Stomach (tissue), 9 donors: ENCODE measurements around the gene BOD1L1. TPM values are rescaled to one million over a fixed set of nuclear protein-coding genes. Genes with fewer than 3 reads are reported as not detected.
A peak's percentile ranks its signal among the peaks of the same experiment; 100 is the strongest.

ENCODE experiments used
- DNase-seq, 2 donors: peaks; one replicate each; pipeline versions ENCODE4 v3.0.0 to v3.0.0-alpha.2; 2013 to 2019
- H3K27ac ChIP-seq, 5 donors: fragments of 200-600 bp in 4 of 5; sonication (generic) in 4 of 5; one replicate each; pipeline ENCODE4 v1.5.1; 2013 to 2019; ENCODE audit warnings: mild to moderate bottlenecking in 1 of 5, moderate library complexity in 1 of 5
- H3K27me3 ChIP-seq, 3 donors: fragments of 200-600 bp; sonication (generic); one replicate each; pipeline ENCODE4 v1.5.1; 2017 to 2019; ENCODE audit warnings: mixed run types in 1 of 3
- H3K36me3 ChIP-seq, 4 donors: fragments of 200-600 bp; sonication (generic); 1 replicate in 3 of 4; 2 replicates in 1 of 4; pipeline ENCODE4 v1.5.1; 2016 to 2019
- H3K4me1 ChIP-seq, 4 donors: fragments of 200-600 bp; sonication (generic); one replicate each; pipeline ENCODE4 v1.5.1; 2016 to 2019
- H3K4me3 ChIP-seq, 4 donors: fragments of 200-600 bp; sonication (generic) in 3 of 4; one replicate each; pipeline ENCODE4 v1.5.1; 2016 to 2019; ENCODE audit warnings: mild to moderate bottlenecking in 1 of 4
- H3K9me3 ChIP-seq, 4 donors: fragments of 200-600 bp; sonication (generic); one replicate each; pipeline ENCODE4 v1.5.1; 2016 to 2019
- EP300 ChIP-seq: sonication (generic); formaldehyde crosslinking; IDR thresholded peaks from one replicate; pipeline ENCODE4 v1.6.1; 2017; ENCODE audit warnings: antibody characterized with exemption
- POLR2A ChIP-seq, 4 donors: fragments of 450-650 bp; IDR thresholded peaks; one replicate each; pipeline ENCODE4 v1.6.1; 2016; ENCODE audit warnings: antibody characterized with exemption in 4 of 4, control low read depth in 2 of 4, mild to moderate bottlenecking in 1 of 4, moderate library complexity in 1 of 4
- POLR2AphosphoS5 ChIP-seq, 3 donors: sonication (generic); formaldehyde crosslinking; IDR thresholded peaks; one replicate each; pipeline ENCODE4 v1.6.1; 2016; ENCODE audit warnings: antibody characterized with exemption in 3 of 3
- WGBS, 5 donors: extraction: QIAGEN DNeasy Blood & Tissue Kit in 3 of 5; methylation state at CpG; one replicate each; pipeline versions ENCODE4 v1.1.5 to v1.1.7; 2013 to 2018; 5-methylcytosine and 5-hydroxymethylcytosine counted together
- intact Hi-C: fragments of 100-400 bp; cut with DNase I; formaldehyde crosslinking; loops from one replicate; pipeline ENCODE4 v1.15.1; 2023; ENCODE audit warnings: low total_unique reads
- polyA plus RNA-seq, 3 donors: library from polyadenylated mRNA; stranded (reverse); fragments of 200-250 nt; gene quantifications; one replicate each; pipeline ENCODE4 v1.2.3, GENCODE V29; 2013
- total RNA-seq, 5 donors: library from RNA; depleted of rRNA; stranded (reverse); fragments of >200 nt; gene quantifications; one replicate each; pipeline versions ENCODE4 v1.1.0 to v1.2.3, GENCODE V29; 2014 to 2016
- TF ChIP-seq, protein P1 (sequence below), 7 experiments: fragments of 450-650 bp in 4 of 7; fragments of 200-600 bp in 3 of 7; sonication (generic) in 3 of 7; IDR thresholded peaks; one replicate each; pipeline ENCODE4 v1.5.1; 2016 to 2019; ENCODE audit warnings: antibody characterized with exemption in 7 of 7, control low read depth in 2 of 7, mild to moderate bottlenecking in 1 of 7
- donor health status: healthy with polysubstance abuse.
- donor health status: Bipolar disorder and iron deficiency.
- donor health status: healthy.

The BOD1L1 gene
- total and polyA plus RNA-seq, 8 donors: 8.2 to 61.7 (median 33.4) TPM

DNA sequence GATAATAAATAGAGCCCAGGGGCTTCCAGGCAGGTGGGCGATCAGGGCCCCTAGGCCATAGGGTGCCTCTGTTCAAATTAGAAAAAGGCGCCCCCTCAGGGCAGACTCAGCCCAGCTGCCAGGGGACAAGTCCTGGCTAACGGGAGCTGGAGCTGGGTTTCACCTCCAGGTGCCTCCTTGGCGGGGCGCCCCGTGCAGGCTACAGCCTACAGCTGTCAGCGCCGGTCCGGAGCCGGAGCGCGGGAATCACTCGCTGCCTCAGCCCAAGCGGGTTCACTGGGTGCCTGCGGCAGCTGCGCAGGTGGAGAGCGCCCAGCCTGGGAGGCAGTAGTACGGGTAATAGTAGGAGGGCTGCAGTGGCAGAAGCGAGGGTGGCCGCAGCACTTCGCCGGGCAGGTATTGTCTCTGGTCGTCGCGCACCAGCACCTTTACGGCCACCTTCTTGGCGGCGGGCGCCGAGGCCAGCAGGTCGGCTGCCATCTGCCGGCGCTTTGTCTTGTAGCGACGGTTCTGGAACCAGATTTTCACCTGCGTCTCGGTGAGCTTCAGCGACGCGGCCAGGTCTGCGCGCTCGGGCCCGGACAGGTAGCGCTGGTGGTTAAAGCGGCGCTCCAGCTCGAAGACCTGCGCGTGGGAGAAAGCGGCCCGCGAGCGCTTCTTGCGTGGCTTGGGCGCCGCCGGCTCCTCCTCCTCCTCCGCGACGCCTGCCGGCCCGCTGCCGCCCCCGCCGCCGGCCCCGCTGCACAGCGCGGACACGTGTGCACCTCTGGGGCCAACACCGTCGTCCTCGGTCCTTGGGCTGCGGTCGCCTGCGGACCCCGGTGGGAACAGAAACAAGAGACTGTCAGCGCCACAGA lies 85.6 kb downstream of the BOD1L1 start:
- H3K4me1 ChIP-seq: peaks cover 35 to 79% (median 57%) of the 10 kb centered on the region in 4 donors
- peaks cover 0 to 27% (median 10%) of the 10 kb centered on the region in 4 donors for H3K9me3 ChIP-seq
- H3K36me3 ChIP-seq: no peaks in the 10 kb centered on the region
- DNase-seq: peak in 1 of 2 donors; percentile 75
- WGBS, 5 donors: 5 to 14% (median 7%) methylated on average over 16 to 79 of the region's 79 CpGs
- TF ChIP-seq POLR2A (IDR thresholded peaks at IDR 0.05) (no peak), POLR2AphosphoS5 (IDR thresholded peaks at IDR 0.05) (no peak), EP300 (no peak)
- TF ChIP-seq, protein P1, sequence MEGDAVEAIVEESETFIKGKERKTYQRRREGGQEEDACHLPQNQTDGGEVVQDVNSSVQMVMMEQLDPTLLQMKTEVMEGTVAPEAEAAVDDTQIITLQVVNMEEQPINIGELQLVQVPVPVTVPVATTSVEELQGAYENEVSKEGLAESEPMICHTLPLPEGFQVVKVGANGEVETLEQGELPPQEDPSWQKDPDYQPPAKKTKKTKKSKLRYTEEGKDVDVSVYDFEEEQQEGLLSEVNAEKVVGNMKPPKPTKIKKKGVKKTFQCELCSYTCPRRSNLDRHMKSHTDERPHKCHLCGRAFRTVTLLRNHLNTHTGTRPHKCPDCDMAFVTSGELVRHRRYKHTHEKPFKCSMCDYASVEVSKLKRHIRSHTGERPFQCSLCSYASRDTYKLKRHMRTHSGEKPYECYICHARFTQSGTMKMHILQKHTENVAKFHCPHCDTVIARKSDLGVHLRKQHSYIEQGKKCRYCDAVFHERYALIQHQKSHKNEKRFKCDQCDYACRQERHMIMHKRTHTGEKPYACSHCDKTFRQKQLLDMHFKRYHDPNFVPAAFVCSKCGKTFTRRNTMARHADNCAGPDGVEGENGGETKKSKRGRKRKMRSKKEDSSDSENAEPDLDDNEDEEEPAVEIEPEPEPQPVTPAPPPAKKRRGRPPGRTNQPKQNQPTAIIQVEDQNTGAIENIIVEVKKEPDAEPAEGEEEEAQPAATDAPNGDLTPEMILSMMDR (IDR thresholded peaks at IDR 0.05): peak in 1 of 7 experiments; percentile 19
- no peak overlapping the region for H3K27ac ChIP-seq
- intact Hi-C loops: loop anchor here (10.0 kb wide), 1 partner anchor 807 kb away; no protein-coding TSS in a partner anchor
- peaks cover 36 to 100% (median 99%) of the 10 kb centered on the region in 3 donors for H3K27me3 ChIP-seq
- peak overlapping the region; percentile 11 to 35 (median 16) for H3K4me3 ChIP-seq

DNA sequence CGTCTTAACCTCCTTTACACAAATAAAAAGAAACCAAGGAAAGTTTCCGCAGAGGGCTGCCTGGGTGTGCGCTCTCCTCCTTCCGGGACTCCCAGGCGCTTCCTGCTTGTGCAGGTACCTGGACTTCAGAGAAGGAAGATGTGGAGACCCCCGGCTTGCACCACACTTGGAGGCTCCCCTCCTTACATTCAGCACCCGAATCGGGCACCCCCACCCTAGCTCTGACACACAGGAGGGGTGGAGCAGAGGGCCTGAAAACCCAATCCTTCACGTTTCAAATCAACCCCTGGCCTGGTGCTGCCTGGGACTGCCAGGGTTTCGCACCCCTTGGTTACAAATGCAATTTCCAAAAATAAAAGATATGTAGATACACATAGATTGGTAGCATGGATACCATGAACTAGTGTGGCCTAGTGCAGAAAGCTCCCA lies 86.3 kb downstream of the BOD1L1 start:
- WGBS, 5 donors: 23 to 46% (median 31%) methylated on average over 9 to 10 of the region's 10 CpGs
- Histone ChIP-seq H3K36me3 (no peaks in the 10 kb centered on the region), H3K4me3 (no peak overlapping the region), H3K27me3 (peaks cover 39 to 100% (median 99%) of the 10 kb centered on the region in 3 donors), H3K9me3 (peaks cover 0 to 25% (median 10%) of the 10 kb centered on the region in 4 donors), H3K4me1 (peaks cover 32 to 76% (median 54%) of the 10 kb centered on the region in 4 donors), H3K27ac (no peak overlapping the region)
- no peak for TF ChIP-seq POLR2A (IDR thresholded peaks at IDR 0.05)
- no peak for TF ChIP-seq EP300
- TF ChIP-seq, protein P1 (IDR thresholded peaks at IDR 0.05): no peak
- TF ChIP-seq POLR2AphosphoS5 (IDR thresholded peaks at IDR 0.05): no peak
- no peak for DNase-seq
- intact Hi-C loops: loop anchor here (10.0 kb wide), 1 partner anchor 806 kb away; no protein-coding TSS in a partner anchor

DNA sequence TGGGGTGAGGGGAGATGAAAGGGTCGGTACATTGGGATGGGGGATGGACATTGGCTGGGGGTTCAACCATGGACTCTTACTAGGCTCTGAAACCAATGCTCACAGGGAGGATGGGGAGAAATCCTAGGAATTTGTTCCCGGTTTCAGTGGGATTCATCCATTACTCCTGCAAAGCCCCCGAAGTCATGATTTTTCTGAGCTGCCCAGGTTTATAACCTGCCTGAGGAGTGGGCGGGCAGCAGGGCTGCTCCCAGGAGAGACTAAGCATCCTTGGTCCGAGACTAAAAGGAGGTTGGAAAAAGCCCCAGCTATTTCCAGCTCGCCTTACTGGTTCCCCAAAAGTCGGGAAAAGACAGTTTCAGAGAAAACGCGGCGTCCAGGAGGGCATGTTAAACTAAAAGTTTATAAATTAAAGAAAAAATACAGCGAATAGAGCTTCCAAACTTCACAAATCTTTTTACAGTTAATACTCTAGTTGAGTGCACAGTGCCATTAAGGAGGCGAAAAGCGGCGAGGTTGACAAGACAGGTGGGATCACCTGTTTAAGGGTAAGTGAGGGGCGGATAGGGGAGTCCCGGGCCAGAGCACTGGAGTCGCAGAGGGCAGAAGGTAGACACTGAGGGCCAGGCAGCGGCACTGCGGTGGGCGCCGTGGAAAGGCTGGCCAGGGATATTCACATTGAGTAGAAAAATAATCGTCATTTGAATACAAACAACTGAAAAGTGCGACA lies 86.9 kb downstream of the BOD1L1 start:
- H3K4me1 ChIP-seq: peaks cover 32 to 82% (median 56%) of the 10 kb centered on the region in 4 donors
- TF ChIP-seq EP300: no peak
- peaks cover 42 to 100% (median 99%) of the 10 kb centered on the region in 3 donors for H3K27me3 ChIP-seq
- intact Hi-C loops: loop anchor here (10.0 kb wide), 1 partner anchor 806 kb away; no protein-coding TSS in a partner anchor
- H3K27ac ChIP-seq: no peak overlapping the region
- peaks cover 0 to 25% (median 10%) of the 10 kb centered on the region in 4 donors for H3K9me3 ChIP-seq
- H3K4me3 ChIP-seq: no peak overlapping the region
- 18 to 38% (median 24%) methylated on average over 23 of the region's 23 CpGs for WGBS, 5 donors
- H3K36me3 ChIP-seq: no peaks in the 10 kb centered on the region
- DNase-seq: no peak

DNA sequence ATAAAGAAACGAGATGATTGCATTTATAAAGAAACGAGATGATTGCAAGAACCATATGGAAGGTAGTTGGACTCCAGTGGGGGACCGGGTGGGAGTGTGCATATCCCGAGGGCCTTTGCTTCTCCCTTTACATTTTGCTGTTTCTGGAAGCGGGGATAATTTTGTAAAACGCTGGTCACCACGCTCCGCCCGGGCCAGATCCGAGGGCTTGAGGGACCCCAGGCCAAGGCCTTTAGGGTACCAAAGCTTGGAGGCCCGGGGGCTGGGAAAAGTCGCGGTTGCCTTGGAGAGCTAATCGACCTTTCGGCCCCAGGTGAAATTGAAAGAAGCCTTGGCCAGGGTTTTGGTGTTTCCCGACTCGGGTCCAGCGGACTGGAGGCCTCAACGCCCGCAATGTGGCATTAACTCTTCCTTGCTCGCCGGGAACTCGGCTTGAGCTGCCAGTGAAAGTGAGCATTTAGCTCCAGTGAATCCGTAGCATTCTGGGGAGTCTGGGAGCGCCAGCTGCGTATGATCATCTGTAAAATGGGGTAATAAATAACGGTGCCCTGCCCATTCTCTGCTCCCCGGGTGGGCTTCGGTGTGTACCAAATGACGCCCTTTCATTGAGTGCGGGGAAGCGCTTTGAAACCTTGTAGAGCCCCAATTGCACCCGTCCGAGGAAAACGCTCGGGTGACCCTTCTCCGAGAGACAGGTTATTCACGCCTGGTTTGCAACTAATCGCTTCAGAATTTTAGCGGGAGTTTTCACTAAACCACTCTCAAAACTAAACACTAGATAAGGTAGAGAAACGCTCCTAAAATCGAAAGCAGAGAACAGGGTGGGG lies 87.7 kb downstream of the BOD1L1 start:
- intact Hi-C loops: loop anchor here (10.0 kb wide), 1 partner anchor 805 kb away; no protein-coding TSS in a partner anchor
- 11 to 27% (median 17%) methylated on average over 34 to 42 of the region's 42 CpGs for WGBS, 5 donors
- H3K4me1 ChIP-seq: peaks cover 27 to 81% (median 50%) of the 10 kb centered on the region in 4 donors
- H3K27me3 ChIP-seq: peaks cover 44 to 100% (median 99%) of the 10 kb centered on the region in 3 donors
- no peak overlapping the region for H3K27ac ChIP-seq
- no peak overlapping the region for H3K4me3 ChIP-seq
- no peak for TF ChIP-seq POLR2A (IDR thresholded peaks at IDR 0.05)
- TF ChIP-seq, protein P1 (IDR thresholded peaks at IDR 0.05): no peak
- DNase-seq: no peak
- H3K9me3 ChIP-seq: peaks cover 0 to 25% (median 10%) of the 10 kb centered on the region in 4 donors
- H3K36me3 ChIP-seq: no peaks in the 10 kb centered on the region
